Adipocyte (in vitro differentiated cells): ENCODE results near the gene MAPK11.

Source experiments
- DNase-seq: peaks from one replicate; pipeline ENCODE4 v3.0.0-alpha.2; 2015; ENCODE audit warnings: low read depth
- H3K27me3 ChIP-seq: replicated peaks from 2 replicates; pipeline ENCODE4 v1.7.0; 2013; ENCODE audit warnings: mild to moderate bottlenecking, low read length, moderate library complexity; ENCODE audit not compliant: control insufficient read depth, insufficient read depth
- H3K36me3 ChIP-seq: 2 replicates; pipeline ENCODE4 v1.7.0; 2013; ENCODE audit warnings: low read length, mild to moderate bottlenecking, moderate library complexity; ENCODE audit not compliant: control insufficient read depth, insufficient read depth, severe bottlenecking
- H3K4me1 ChIP-seq: 2 replicates; pipeline ENCODE4 v1.7.0; 2013; ENCODE audit warnings: mild to moderate bottlenecking, low read length, moderate library complexity; ENCODE audit not compliant: control insufficient read depth, insufficient read depth
- H3K4me3 ChIP-seq: 2 replicates; pipeline ENCODE4 v1.7.0; 2013; ENCODE audit warnings: mild to moderate bottlenecking, low read length, moderate library complexity
- H3K9ac ChIP-seq: 2 replicates; pipeline ENCODE4 v1.7.0; 2013; ENCODE audit warnings: mild to moderate bottlenecking, low read length, moderate library complexity
- H3K9me3 ChIP-seq: 2 replicates; pipeline ENCODE4 v1.7.0; 2013; ENCODE audit warnings: mild to moderate bottlenecking, low read length, moderate library complexity; ENCODE audit not compliant: control insufficient read depth

The MAPK11 gene

GRCh38 chr22:50232481-50233151 is 37.6 kb downstream of the MAPK11 start:
- Histone ChIP-seq H3K36me3 (peaks cover 24% of the 10 kb centered on the region), H3K9ac (no peak overlapping the region), H3K9me3 (no peaks in the 10 kb centered on the region), H3K4me1 (no peaks in the 10 kb centered on the region), H3K27me3 (no peaks in the 10 kb centered on the region), H3K4me3 (no peak overlapping the region)
- DNase-seq, result no peak

- Histone ChIP-seq H3K9ac (no peak overlapping the region), H3K36me3 (peaks cover 45% of the 10 kb centered on the region), H3K4me1 (no peaks in the 10 kb centered on the region), H3K4me3 (no peak overlapping the region), H3K27me3 (no peaks in the 10 kb centered on the region), H3K9me3 (no peaks in the 10 kb centered on the region)
- DNase-seq, result no peak
Observed at GRCh38 chr22:50229370-50229769, 40.8 kb downstream of the MAPK11 start.

DNA sequence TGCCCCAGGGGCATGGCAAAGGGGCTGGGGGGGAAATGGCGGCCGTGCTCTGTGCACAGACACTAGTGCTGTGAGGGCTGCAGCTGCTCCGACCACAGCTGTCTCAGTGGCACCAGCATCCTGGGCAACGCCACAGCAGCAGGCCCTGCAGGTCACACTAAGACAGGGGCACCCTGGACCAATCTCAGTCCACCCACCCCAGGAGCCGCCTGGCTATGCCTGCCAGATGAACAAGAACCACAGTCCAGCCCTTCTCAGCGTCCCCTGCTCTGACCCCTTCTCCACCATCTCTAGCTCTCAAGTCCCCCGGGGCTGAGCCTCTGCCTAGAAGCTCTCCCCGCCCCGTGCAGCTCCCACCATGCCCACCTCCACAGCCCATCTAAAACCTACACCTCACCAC is 41.8 kb downstream of the MAPK11 start:
- Histone ChIP-seq H3K9me3 (no peaks in the 10 kb centered on the region), H3K9ac (no peak overlapping the region), H3K36me3 (peaks cover 50% of the 10 kb centered on the region), H3K27me3 (no peaks in the 10 kb centered on the region), H3K4me1 (no peaks in the 10 kb centered on the region), H3K4me3 (no peak overlapping the region)
- no peak for DNase-seq

GRCh38 chr22:50227579-50228215 is 42.5 kb downstream of the MAPK11 start:
- Histone ChIP-seq H3K9me3 (no peaks in the 10 kb centered on the region), H3K4me1 (no peaks in the 10 kb centered on the region), H3K27me3 (no peaks in the 10 kb centered on the region), H3K36me3 (peaks cover 50% of the 10 kb centered on the region), H3K4me3 (no peak overlapping the region), H3K9ac (no peak overlapping the region)
- DNase-seq, result no peak

DNA sequence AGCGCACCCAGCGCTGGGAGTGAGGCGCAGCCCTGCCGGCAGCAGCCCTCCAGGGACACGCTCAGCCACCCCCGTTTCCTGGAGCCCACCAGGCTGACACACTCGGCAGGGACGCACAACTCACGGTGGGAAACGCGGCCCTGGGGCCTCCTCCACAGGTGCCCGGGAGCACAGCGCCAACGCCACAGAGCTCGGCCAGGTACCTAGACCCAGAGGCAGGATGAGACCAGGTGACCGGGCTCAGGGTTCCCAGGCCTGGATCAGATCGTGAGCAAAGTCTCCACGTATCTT is 43.4 kb downstream of the MAPK11 start:
- Histone ChIP-seq H3K36me3 (peaks cover 55% of the 10 kb centered on the region), H3K9ac (no peak overlapping the region), H3K27me3 (no peaks in the 10 kb centered on the region), H3K4me1 (no peaks in the 10 kb centered on the region), H3K4me3 (no peak overlapping the region), H3K9me3 (no peaks in the 10 kb centered on the region)
- no peak for DNase-seq

GRCh38 chr22:50226063-50226874 is 43.9 kb downstream of the MAPK11 start:
- no peaks in the 10 kb centered on the region for H3K4me1 ChIP-seq
- DNase-seq, result no peak
- H3K27me3 ChIP-seq, result no peaks in the 10 kb centered on the region
- no peak overlapping the region for H3K9ac ChIP-seq
- no peak overlapping the region for H3K4me3 ChIP-seq
- H3K36me3 ChIP-seq, result peaks cover 61% of the 10 kb centered on the region
- no peaks in the 10 kb centered on the region for H3K9me3 ChIP-seq

GRCh38 chr22:50225200-50225969 is 44.8 kb downstream of the MAPK11 start:
- H3K4me3 ChIP-seq, result no peak overlapping the region
- no peak overlapping the region for H3K9ac ChIP-seq
- H3K27me3 ChIP-seq, result no peaks in the 10 kb centered on the region
- DNase-seq, result no peak
- peaks cover 70% of the 10 kb centered on the region for H3K36me3 ChIP-seq
- no peaks in the 10 kb centered on the region for H3K9me3 ChIP-seq
- H3K4me1 ChIP-seq, result no peaks in the 10 kb centered on the region

DNA sequence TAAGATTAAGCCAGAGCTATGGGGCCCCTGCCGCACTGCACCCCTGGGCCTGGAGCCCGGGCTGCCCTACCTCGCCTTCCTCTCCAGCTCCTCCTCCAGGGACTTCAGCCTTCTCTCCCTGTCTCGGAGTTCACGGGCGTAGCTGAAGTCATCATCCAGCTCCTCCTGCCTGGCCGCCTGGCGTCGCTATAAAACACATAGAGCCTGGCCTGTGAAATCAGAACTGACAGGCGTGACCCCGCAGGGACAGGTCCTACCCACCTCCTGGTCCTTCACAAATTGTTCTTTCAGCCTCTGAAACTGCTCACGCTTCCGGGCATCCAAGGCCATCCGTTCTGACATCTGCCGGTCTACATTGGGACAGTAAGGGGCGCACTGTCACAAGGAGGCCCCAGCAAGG is 46.1 kb downstream of the MAPK11 start:
- Histone ChIP-seq H3K4me3 (no peak overlapping the region), H3K27me3 (no peaks in the 10 kb centered on the region), H3K9ac (no peak overlapping the region), H3K36me3 (peaks cover 73% of the 10 kb centered on the region), H3K4me1 (no peaks in the 10 kb centered on the region), H3K9me3 (no peaks in the 10 kb centered on the region)
- no peak for DNase-seq

DNA sequence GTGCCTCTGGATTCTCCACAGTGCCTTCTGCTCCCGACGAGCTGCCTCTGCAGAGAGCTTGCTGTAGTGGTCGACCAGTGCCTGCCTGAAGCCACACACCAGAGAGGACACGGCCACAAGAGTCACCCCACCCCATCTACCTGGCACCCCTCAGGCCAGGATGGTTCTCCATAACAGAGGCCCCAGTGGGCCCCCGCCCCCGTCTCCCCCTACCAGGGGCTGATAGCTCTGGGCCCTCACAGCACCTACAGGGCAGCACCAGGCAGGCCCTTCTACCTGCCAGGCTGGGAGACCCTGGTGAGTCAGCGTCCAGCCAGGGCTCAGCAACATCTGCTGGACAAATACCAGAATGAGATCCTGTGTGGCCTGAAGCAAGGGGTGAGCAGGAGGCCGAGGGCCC is 47.7 kb downstream of the MAPK11 start:
- Histone ChIP-seq H3K4me3 (no peak overlapping the region), H3K36me3 (peaks cover 81% of the 10 kb centered on the region), H3K9ac (no peak overlapping the region), H3K9me3 (no peaks in the 10 kb centered on the region), H3K4me1 (no peaks in the 10 kb centered on the region), H3K27me3 (no peaks in the 10 kb centered on the region)
- DNase-seq, result no peak

- H3K9me3 ChIP-seq, result no peaks in the 10 kb centered on the region
- no peaks in the 10 kb centered on the region for H3K4me1 ChIP-seq
- DNase-seq, result no peak
- H3K4me3 ChIP-seq, result no peak overlapping the region
- H3K9ac ChIP-seq, result no peak overlapping the region
- H3K27me3 ChIP-seq, result no peaks in the 10 kb centered on the region
- H3K36me3 ChIP-seq, result peaks cover 82% of the 10 kb centered on the region
Observed at GRCh38 chr22:50221410-50222300, 48.5 kb downstream of the MAPK11 start.
